Endothelial cell of umbilical vein (primary cell): ENCODE results near the gene FATE1. TPM values are rescaled to one million over a fixed set of nuclear protein-coding genes. Genes with fewer than 3 reads are reported as not detected.

Source experiments
- BruUV-seq: library from RNA; stranded (reverse); fragments of 400-500 nt; replicated peaks from 2 replicates; lab custom pipeline; 2021; lab: Mats Ljungman, UMichigan
- CTCF ChIA-PET: fragments of 300-600, 350-600 bp; sonication (Branson Sonifier 250); formaldehyde crosslinking; loops from one replicate; lab custom pipeline; 2021; ENCODE audit warnings: antibody characterized with exemption, inconsistent platforms; lab: Charles Lee
- POLR2A ChIA-PET: fragments of 300-600, 350-600 bp; sonication (Branson Sonifier 250); formaldehyde crosslinking; loops from one replicate; lab custom pipeline; 2021; ENCODE audit warnings: antibody characterized with exemption, inconsistent platforms; lab: Charles Lee
- DNase-seq: peaks from one replicate; pipeline ENCODE4 v3.0.0-alpha.2; 2011; ENCODE audit warnings: low read depth, low spot score
- FAIRE-seq: peaks from 2 replicates; lab custom pipeline; 2011; peaks lifted over from hg19 to GRCh38; lab: Jason Lieb, UNC
- H2AFZ ChIP-seq: 2 replicates; pipeline ENCODE4 v1.6.0; 2012; ENCODE audit warnings: low read depth, low read length, control low read depth, inconsistent platforms
- H3K27ac ChIP-seq: 2 replicates; pipeline ENCODE4 v1.5.1; 2011; ENCODE audit warnings: low read depth, mild to moderate bottlenecking, control low read depth, low read length, moderate library complexity; ENCODE audit not compliant: insufficient read depth
- H3K27me3 ChIP-seq, 2 experiments: 2 replicates each; pipeline versions ENCODE4 v1.6.0 to v1.6.1; 2011; ENCODE audit warnings: low read length in 2 of 2, mixed read lengths in 1 of 2; ENCODE audit not compliant: control insufficient read depth in 2 of 2, insufficient read depth in 2 of 2
- H3K36me3 ChIP-seq, 2 experiments: 2 replicates in 1 of 2; 3 replicates in 1 of 2; pipeline ENCODE4 v1.5.1; 2011; ENCODE audit warnings: low read length in 2 of 2, mild to moderate bottlenecking in 1 of 2, moderate library complexity in 1 of 2; ENCODE audit not compliant: control insufficient read depth in 2 of 2, insufficient read depth in 2 of 2; ENCODE audit errors: extremely low read depth in 1 of 2
- H3K4me1 ChIP-seq: 3 replicates; pipeline ENCODE4 v1.5.1; 2011; ENCODE audit warnings: mild to moderate bottlenecking, low read length; ENCODE audit not compliant: control insufficient read depth, insufficient read depth; ENCODE audit errors: extremely low read depth
- H3K4me2 ChIP-seq: 2 replicates; pipeline ENCODE4 v1.6.1; 2011; ENCODE audit warnings: low read length, control low read depth, mixed read lengths; ENCODE audit not compliant: insufficient read depth
- H3K4me3 ChIP-seq, 3 experiments: fragments of 200-600 bp in 1 of 3; sonication (generic), shearing (Covaris generic) in 1 of 3; replicated peaks in 1 of 3; 2 replicates each; pipeline ENCODE4 v1.5.1; 2011 to 2016; ENCODE audit warnings: control low read depth in 3 of 3, low read length in 3 of 3, mild to moderate bottlenecking in 2 of 3, inconsistent platforms in 1 of 3, low read depth in 1 of 3, moderate library complexity in 1 of 3; ENCODE audit not compliant: insufficient read depth in 1 of 3
- H3K79me2 ChIP-seq: 2 replicates; pipeline ENCODE4 v1.6.0; 2012; ENCODE audit warnings: low read length, inconsistent platforms; ENCODE audit not compliant: control insufficient read depth, insufficient read depth
- H3K9ac ChIP-seq: replicated peaks from 2 replicates; pipeline ENCODE3; 2011; ENCODE audit warnings: low read length, control low read depth; ENCODE audit not compliant: insufficient read depth; ENCODE audit errors: extremely low read depth
- H3K9me1 ChIP-seq: replicated peaks from 3 replicates; pipeline ENCODE4 v1.6.0; 2011; ENCODE audit warnings: mild to moderate bottlenecking, low read length; ENCODE audit not compliant: control insufficient read depth, insufficient read depth; ENCODE audit errors: extremely low read depth
- H3K9me3 ChIP-seq: replicated peaks from 2 replicates; pipeline ENCODE4 v1.5.1; 2012; ENCODE audit warnings: low read length, inconsistent platforms; ENCODE audit not compliant: control insufficient read depth, insufficient read depth
- H4K20me1 ChIP-seq: replicated peaks from 2 replicates; pipeline ENCODE3; 2011; ENCODE audit warnings: mild to moderate bottlenecking, low read length; ENCODE audit not compliant: control insufficient read depth, insufficient read depth; ENCODE audit errors: extremely low read depth
- EZH2 ChIP-seq: IDR thresholded peaks from 2 replicates; pipeline ENCODE4 v1.6.1; 2012; ENCODE audit warnings: borderline replicate concordance, low read depth, mild to moderate bottlenecking, moderate library complexity, low read length, inconsistent platforms; ENCODE audit not compliant: severe bottlenecking
- FOS ChIP-seq: IDR thresholded peaks from 2 replicates; pipeline ENCODE4 v1.6.1; 2011; ENCODE audit warnings: mild to moderate bottlenecking, low read length, moderate library complexity, borderline replicate concordance; ENCODE audit not compliant: insufficient read depth
- GATA2 ChIP-seq: IDR thresholded peaks from 2 replicates; pipeline ENCODE4 v1.7.0; 2011; ENCODE audit warnings: low read depth, mild to moderate bottlenecking, moderate library complexity, mixed read lengths, low read length; ENCODE audit not compliant: insufficient read length, insufficient read depth
- JUN ChIP-seq: IDR thresholded peaks from 2 replicates; pipeline ENCODE4 v1.6.1; 2011; ENCODE audit warnings: borderline replicate concordance, low read depth; ENCODE audit not compliant: insufficient read length, insufficient read depth
- MAX ChIP-seq: IDR thresholded peaks from 2 replicates; pipeline ENCODE4 v1.6.1; 2011; ENCODE audit not compliant: insufficient read depth, insufficient read length
- MYC ChIP-seq: IDR thresholded peaks from one replicate; pipeline ENCODE4 v1.6.1; 2011; ENCODE audit warnings: mild to moderate bottlenecking, low read depth, low read length
- POLR2A ChIP-seq: IDR thresholded peaks from 2 replicates; pipeline ENCODE4 v1.6.1; 2012; ENCODE audit warnings: low read depth, mild to moderate bottlenecking, control low read depth, low read length
- POLR2AphosphoS5 ChIP-seq: IDR thresholded peaks from 2 replicates; pipeline ENCODE4 v1.6.1; 2012; ENCODE audit warnings: low read depth, mild to moderate bottlenecking, control low read depth, low read length, moderate library complexity; ENCODE audit not compliant: insufficient read depth
- dilution Hi-C: fragments of 300-500 bp; cut with MboI; formaldehyde crosslinking; loops from one replicate; pipeline ENCODE4 v1.15.0; 2019; ENCODE audit warnings: low sequenced_read_pairs; ENCODE audit not compliant: extremely low pct_ligation_motif_present
- intact Hi-C: fragments of 100-400 bp; cut with micrococcal nuclease; formaldehyde crosslinking; loops from one replicate; pipeline ENCODE4 v1.10.0; 2022
- polyA plus RNA-seq, 4 experiments: library from polyadenylated mRNA; depleted of rRNA in 3 of 4; stranded (reverse) in 3 of 4; unstranded in 1 of 4; fragments of >200 nt; gene quantifications; 2 replicates each; pipeline versions ENCODE4 v1.2.1 to v1.2.3, GENCODE V29; 2011 to 2012; ENCODE audit warnings: missing spikeins in 1 of 4
- total RNA-seq: library from RNA; stranded (reverse); gene quantifications from 2 replicates; pipeline ENCODE4 v1.2.3, GENCODE V29; 2021
- TF ChIP-seq, protein P1 (sequence below), 2 donors: IDR thresholded peaks; 1 replicate in 1 of 2; 2 replicates in 1 of 2; pipeline ENCODE4 v1.5.1; 2011; ENCODE audit warnings: low read length in 2 of 2, mild to moderate bottlenecking in 2 of 2, moderate library complexity in 2 of 2, control low read depth in 1 of 2, inconsistent platforms in 1 of 2, low read depth in 1 of 2; ENCODE audit not compliant: insufficient read depth in 1 of 2; ENCODE audit errors: extremely low read depth in 1 of 2

The FATE1 gene
- total and polyA plus RNA-seq, 2 donors (not counting 3 experiments of a cell fraction or from before 2014, with no cell fraction given), result not detected

- no peak for TF ChIP-seq JUN
- no peak for TF ChIP-seq POLR2AphosphoS5
- intact Hi-C loops, result no loop called here
- Histone ChIP-seq H3K27ac (no peak overlapping the region), H3K4me3 (no peak overlapping the region), H4K20me1 (no peaks in the 10 kb centered on the region), H2AFZ (no peak overlapping the region), H3K27me3 (no peaks in the 10 kb centered on the region), H3K9ac (no peak overlapping the region), H3K36me3 (no peaks in the 10 kb centered on the region), H3K9me3 (no peaks in the 10 kb centered on the region), H3K4me1 (no peaks in the 10 kb centered on the region), H3K4me2 (no peak overlapping the region), H3K79me2 (no peaks in the 10 kb centered on the region), H3K9me1 (no peaks in the 10 kb centered on the region)
- DNase-seq (no peak), FAIRE-seq (no peak)
- no TSS peak for BruUV-seq
- dilution Hi-C loops, result no loop called here
- POLR2A ChIA-PET, result no interaction called here
- CTCF ChIA-PET, result interaction anchor here (0.6 to 9.9 kb wide), 9 partner anchors 76 to 1071 kb away, joined by 3 to 190 read pairs (median 6); partner anchors contain the start of gene GABRQ
Observed at GRCh38 chrX:151750511-151750910, 34.7 kb downstream of the FATE1 start.

DNA sequence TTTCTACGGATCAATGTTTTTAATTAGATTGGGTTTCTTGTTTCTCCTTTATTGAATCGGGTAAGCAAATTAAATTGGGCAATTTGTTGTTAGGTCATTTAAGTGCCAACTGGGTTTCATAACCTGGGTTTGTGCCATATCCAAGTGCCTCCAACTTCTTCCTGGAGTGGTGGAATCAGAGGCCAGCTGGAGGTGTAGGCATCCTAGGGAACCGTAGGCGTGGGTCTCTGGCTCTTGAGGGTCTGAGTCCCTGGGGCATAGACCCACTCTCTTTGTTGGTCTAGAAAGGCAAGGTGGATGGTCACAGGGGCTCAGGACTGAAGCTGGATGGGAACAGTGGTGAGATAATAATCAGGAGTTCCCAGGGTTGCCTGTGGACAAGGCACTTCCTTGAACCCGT, 37.0 kb downstream of the FATE1 start:
- intact Hi-C loops, result loop anchor here (1.0 kb wide), 2 partner anchors 879 to 883 kb away; no protein-coding TSS in a partner anchor
- H2AFZ ChIP-seq, result no peak overlapping the region
- TF ChIP-seq MYC (no peak), FOS (no peak), POLR2A (no peak), EZH2 (no peak), POLR2AphosphoS5 (no peak), MAX (no peak), JUN (no peak), GATA2 (no peak)
- TF ChIP-seq, protein P1, sequence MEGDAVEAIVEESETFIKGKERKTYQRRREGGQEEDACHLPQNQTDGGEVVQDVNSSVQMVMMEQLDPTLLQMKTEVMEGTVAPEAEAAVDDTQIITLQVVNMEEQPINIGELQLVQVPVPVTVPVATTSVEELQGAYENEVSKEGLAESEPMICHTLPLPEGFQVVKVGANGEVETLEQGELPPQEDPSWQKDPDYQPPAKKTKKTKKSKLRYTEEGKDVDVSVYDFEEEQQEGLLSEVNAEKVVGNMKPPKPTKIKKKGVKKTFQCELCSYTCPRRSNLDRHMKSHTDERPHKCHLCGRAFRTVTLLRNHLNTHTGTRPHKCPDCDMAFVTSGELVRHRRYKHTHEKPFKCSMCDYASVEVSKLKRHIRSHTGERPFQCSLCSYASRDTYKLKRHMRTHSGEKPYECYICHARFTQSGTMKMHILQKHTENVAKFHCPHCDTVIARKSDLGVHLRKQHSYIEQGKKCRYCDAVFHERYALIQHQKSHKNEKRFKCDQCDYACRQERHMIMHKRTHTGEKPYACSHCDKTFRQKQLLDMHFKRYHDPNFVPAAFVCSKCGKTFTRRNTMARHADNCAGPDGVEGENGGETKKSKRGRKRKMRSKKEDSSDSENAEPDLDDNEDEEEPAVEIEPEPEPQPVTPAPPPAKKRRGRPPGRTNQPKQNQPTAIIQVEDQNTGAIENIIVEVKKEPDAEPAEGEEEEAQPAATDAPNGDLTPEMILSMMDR (IDR thresholded peaks at IDR 0.05; ENCODE audit: extremely low read depth in 1 of 2, insufficient read depth in 1 of 2, low read depth in 1 of 2, low read length in 2 of 2), result no peak
- dilution Hi-C loops, result no loop called here
- H3K9ac ChIP-seq, result no peak overlapping the region
- ChIA-PET POLR2A (no interaction called here), CTCF (interaction anchor here (0.7 to 9.9 kb wide), 24 partner anchors 10 to 1173 kb away, joined by 3 to 190 read pairs (median 5); partner anchors contain the start of genes GABRE and GABRQ)
- no peak overlapping the region for H3K4me3 ChIP-seq
- no peak overlapping the region for H3K4me2 ChIP-seq
- no TSS peak for BruUV-seq
- no peaks in the 10 kb centered on the region for H3K4me1 ChIP-seq
- H3K9me1 ChIP-seq, result no peaks in the 10 kb centered on the region
- H3K79me2 ChIP-seq, result no peaks in the 10 kb centered on the region
- no peaks in the 10 kb centered on the region for H3K9me3 ChIP-seq
- FAIRE-seq (no peak), DNase-seq (no peak)
- no peaks in the 10 kb centered on the region for H4K20me1 ChIP-seq
- H3K27ac ChIP-seq, result no peak overlapping the region
- H3K36me3 ChIP-seq, result no peaks in the 10 kb centered on the region
- H3K27me3 ChIP-seq, result no peaks in the 10 kb centered on the region
